KMS-11 (cell line): Measurements from ENCODE around the gene RBM14.

Experiments
- H2AFZ ChIP-seq: fragments of 200-600 bp; sonication (generic); 2 replicates; pipeline ENCODE4 v1.6.1; 2016; ENCODE audit warnings: antibody characterized with exemption, mixed run types, low read depth
- H3K27ac ChIP-seq: fragments of 200-600 bp; sonication (generic); 2 replicates; pipeline ENCODE4 v1.6.1; 2016; ENCODE audit warnings: mild to moderate bottlenecking, mixed run types
- H3K27me3 ChIP-seq: fragments of 200-600 bp; sonication (generic); 2 replicates; pipeline ENCODE4 v1.6.1; 2017; ENCODE audit warnings: mild to moderate bottlenecking, low read depth, mixed run types, moderate library complexity; ENCODE audit not compliant: insufficient read depth
- H3K36me3 ChIP-seq: fragments of 200-600 bp; sonication (generic); 2 replicates; pipeline ENCODE4 v1.6.1; 2017; ENCODE audit warnings: mild to moderate bottlenecking, mixed run types; ENCODE audit not compliant: insufficient read depth
- H3K4me1 ChIP-seq: fragments of 200-600 bp; sonication (generic); 2 replicates; pipeline ENCODE4 v1.6.1; 2016; ENCODE audit warnings: mild to moderate bottlenecking, low read depth, mixed run types; ENCODE audit not compliant: poor library complexity, severe bottlenecking
- H3K4me2 ChIP-seq: fragments of 200-600 bp; sonication (generic); 2 replicates; pipeline ENCODE4 v1.7.0; 2016; ENCODE audit warnings: mild to moderate bottlenecking, mixed run types
- H3K4me3 ChIP-seq: fragments of 200-600 bp; sonication (generic); IDR thresholded peaks from 2 replicates; pipeline ENCODE4 v1.6.1; 2017; ENCODE audit warnings: low read depth, low read length, mixed read lengths; ENCODE audit not compliant: insufficient read depth
- H3K79me2 ChIP-seq: fragments of 200-600 bp; sonication (generic); 2 replicates; pipeline ENCODE4 v1.6.1; 2016; ENCODE audit warnings: low read depth, mixed run types; ENCODE audit not compliant: insufficient read depth
- H3K9ac ChIP-seq: fragments of 200-600 bp; sonication (generic); 2 replicates; pipeline ENCODE4 v1.6.1; 2016; ENCODE audit warnings: mild to moderate bottlenecking, mixed run types
- H4K20me1 ChIP-seq: fragments of 200-600 bp; sonication (generic); 2 replicates; pipeline ENCODE4 v1.6.1; 2016; ENCODE audit warnings: mild to moderate bottlenecking, mixed run types; ENCODE audit not compliant: insufficient read depth
- TF ChIP-seq, protein P1 (sequence below): fragments of 200-600 bp; sonication (generic); conservative IDR thresholded peaks from 2 replicates; pipeline ENCODE4 v1.6.1; 2017; ENCODE audit warnings: low read depth, mild to moderate bottlenecking, antibody characterized with exemption, low read length, moderate library complexity, mixed read lengths

Gene RBM14

DNA sequence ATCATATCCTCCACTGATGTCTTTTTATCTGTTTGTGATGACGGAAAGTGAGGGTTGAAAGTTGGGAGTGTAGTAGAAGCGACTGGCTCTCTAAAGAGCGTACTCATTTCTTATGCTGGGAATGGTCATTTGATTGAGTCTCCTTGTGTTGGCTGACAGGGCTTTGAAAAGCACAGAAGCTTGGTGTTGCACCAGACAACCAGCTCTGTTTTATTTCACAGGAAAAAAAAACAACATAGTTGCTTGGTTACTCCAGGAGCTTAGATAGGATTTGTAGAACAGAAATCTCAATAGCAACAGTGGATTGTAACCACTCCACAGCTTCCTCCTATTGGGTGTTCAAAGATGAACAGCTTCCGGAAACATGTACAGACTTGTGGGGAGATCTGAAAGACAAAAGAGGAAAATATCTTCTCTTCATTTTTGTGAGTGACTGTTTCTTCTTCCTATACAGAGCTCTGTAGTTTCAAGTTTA, 2.7 kb downstream of the RBM14 start:
- TF ChIP-seq, protein P1, sequence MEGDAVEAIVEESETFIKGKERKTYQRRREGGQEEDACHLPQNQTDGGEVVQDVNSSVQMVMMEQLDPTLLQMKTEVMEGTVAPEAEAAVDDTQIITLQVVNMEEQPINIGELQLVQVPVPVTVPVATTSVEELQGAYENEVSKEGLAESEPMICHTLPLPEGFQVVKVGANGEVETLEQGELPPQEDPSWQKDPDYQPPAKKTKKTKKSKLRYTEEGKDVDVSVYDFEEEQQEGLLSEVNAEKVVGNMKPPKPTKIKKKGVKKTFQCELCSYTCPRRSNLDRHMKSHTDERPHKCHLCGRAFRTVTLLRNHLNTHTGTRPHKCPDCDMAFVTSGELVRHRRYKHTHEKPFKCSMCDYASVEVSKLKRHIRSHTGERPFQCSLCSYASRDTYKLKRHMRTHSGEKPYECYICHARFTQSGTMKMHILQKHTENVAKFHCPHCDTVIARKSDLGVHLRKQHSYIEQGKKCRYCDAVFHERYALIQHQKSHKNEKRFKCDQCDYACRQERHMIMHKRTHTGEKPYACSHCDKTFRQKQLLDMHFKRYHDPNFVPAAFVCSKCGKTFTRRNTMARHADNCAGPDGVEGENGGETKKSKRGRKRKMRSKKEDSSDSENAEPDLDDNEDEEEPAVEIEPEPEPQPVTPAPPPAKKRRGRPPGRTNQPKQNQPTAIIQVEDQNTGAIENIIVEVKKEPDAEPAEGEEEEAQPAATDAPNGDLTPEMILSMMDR: no peak
- Histone ChIP-seq H3K4me2 (peak overlapping the region; percentile 75), H4K20me1 (peaks cover 64% of the 10 kb centered on the region), H3K27me3 (no peaks in the 10 kb centered on the region), H3K27ac (no peak overlapping the region), H3K9ac (no peak overlapping the region), H3K79me2 (peaks cover 91% of the 10 kb centered on the region), H3K4me1 (peaks cover 39% of the 10 kb centered on the region), H3K4me3 (no peak overlapping the region), H3K36me3 (peaks cover 12% of the 10 kb centered on the region; the same call in 1 of the 2 replicates), H2AFZ (no peak overlapping the region)

DNA sequence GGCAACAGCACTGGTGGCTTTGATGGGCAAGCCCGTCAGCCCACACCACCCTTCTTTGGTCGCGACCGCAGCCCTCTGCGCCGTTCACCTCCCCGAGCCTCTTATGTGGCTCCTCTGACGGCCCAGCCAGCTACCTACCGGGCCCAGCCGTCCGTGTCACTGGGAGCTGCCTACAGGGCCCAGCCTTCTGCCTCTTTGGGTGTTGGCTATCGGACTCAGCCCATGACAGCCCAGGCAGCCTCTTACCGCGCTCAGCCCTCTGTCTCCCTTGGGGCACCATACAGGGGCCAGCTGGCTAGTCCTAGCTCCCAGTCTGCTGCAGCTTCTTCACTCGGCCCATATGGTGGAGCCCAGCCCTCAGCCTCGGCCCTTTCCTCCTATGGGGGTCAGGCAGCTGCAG, 8.0 kb downstream of the RBM14 start:
- no peak overlapping the region for H3K4me3 ChIP-seq
- peaks cover 19% of the 10 kb centered on the region; the same call in 1 of the 2 replicates for H3K36me3 ChIP-seq
- TF ChIP-seq, protein P1: no peak
- H4K20me1 ChIP-seq: peaks cover 72% of the 10 kb centered on the region
- H3K4me1 ChIP-seq: peaks cover 19% of the 10 kb centered on the region
- H3K27me3 ChIP-seq: no peaks in the 10 kb centered on the region
- H3K4me2 ChIP-seq: no peak overlapping the region
- no peak overlapping the region for H3K9ac ChIP-seq
- H2AFZ ChIP-seq: no peak overlapping the region
- H3K79me2 ChIP-seq: peaks cover 100% of the 10 kb centered on the region
- no peak overlapping the region for H3K27ac ChIP-seq

DNA sequence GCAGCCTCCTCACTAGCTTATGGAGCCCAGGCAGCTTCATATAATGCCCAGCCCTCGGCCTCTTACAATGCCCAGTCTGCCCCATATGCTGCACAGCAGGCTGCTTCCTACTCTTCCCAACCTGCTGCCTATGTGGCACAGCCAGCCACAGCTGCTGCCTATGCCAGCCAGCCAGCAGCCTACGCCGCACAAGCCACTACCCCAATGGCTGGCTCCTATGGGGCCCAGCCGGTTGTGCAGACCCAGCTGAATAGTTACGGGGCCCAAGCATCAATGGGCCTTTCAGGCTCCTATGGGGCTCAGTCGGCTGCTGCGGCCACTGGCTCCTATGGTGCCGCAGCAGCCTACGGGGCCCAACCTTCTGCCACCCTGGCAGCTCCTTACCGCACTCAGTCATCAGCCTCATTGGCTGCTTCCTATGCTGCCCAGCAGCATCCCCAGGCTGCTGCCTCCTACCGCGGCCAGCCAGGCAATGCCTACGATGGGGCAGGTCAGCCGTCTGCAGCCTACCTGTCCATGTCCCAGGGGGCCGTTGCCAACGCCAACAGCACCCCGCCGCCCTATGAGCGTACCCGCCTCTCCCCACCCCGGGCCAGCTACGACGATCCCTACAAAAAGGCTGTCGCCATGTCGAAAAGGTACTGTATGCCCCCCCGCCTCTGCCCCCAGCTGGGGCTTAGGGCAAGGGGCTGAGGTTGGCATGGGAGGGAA, 8.8 kb downstream of the RBM14 start:
- no peak overlapping the region for H3K4me2 ChIP-seq
- no peak overlapping the region for H3K27ac ChIP-seq
- peaks cover 100% of the 10 kb centered on the region for H3K79me2 ChIP-seq
- H3K9ac ChIP-seq: no peak overlapping the region
- peaks cover 14% of the 10 kb centered on the region for H3K4me1 ChIP-seq
- peaks cover 68% of the 10 kb centered on the region for H4K20me1 ChIP-seq
- H3K4me3 ChIP-seq: no peak overlapping the region
- peaks cover 25% of the 10 kb centered on the region; the same call in 1 of the 2 replicates for H3K36me3 ChIP-seq
- no peak overlapping the region for H2AFZ ChIP-seq
- TF ChIP-seq, protein P1: no peak
- H3K27me3 ChIP-seq: no peaks in the 10 kb centered on the region

DNA sequence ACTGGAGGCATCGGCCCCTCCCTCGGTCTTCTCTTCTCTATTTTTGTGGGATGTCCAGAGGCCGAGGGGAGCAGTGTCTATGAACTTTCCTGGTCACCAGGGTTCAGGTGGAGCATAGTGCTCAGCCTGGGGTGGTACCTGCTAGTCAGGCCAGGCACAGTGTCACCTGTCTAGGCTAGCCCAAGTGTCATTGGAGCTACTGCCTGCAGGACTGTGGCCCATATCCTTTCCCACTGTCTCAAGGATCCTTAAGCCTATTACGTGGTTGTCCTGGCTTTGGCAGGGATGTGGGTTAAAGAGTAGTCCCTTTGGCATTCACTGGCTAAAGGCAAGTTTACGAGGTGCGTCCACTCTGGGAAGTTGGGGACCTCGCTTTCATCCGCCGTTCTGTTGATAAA, 9.3 kb downstream of the RBM14 start:
- peaks cover 62% of the 10 kb centered on the region for H4K20me1 ChIP-seq
- no peak overlapping the region for H2AFZ ChIP-seq
- H3K4me3 ChIP-seq: no peak overlapping the region
- no peak overlapping the region for H3K9ac ChIP-seq
- TF ChIP-seq, protein P1: no peak
- no peaks in the 10 kb centered on the region for H3K27me3 ChIP-seq
- no peak overlapping the region for H3K27ac ChIP-seq
- no peak overlapping the region for H3K4me2 ChIP-seq
- peaks cover 100% of the 10 kb centered on the region for H3K79me2 ChIP-seq
- peaks cover 8% of the 10 kb centered on the region for H3K4me1 ChIP-seq
- H3K36me3 ChIP-seq: peaks cover 27% of the 10 kb centered on the region; the same call in 1 of the 2 replicates
